Memory B cell (primary cell): Measurements from ENCODE around the gene OPCML.

Experiments
- ATAC-seq: fragments of 150-1000 bp; cut with Tn5 transposase; 2 replicates; pipeline ENCODE4 v1.10.0; 2021; ENCODE audit warnings: low read depth, mild to moderate bottlenecking, moderate library complexity
- DNase-seq, 2 donors: peaks; one replicate each; pipeline ENCODE4 v3.0.0; 2022; ENCODE audit warnings: low spot score in 2 of 2
- H3K27ac Mint-ChIP-seq: one replicate; pipeline ENCODE4 v1.8.0; 2022; ENCODE audit warnings: mild to moderate bottlenecking, moderate library complexity, mixed read lengths
- H3K27me3 Mint-ChIP-seq: one replicate; pipeline ENCODE4 v1.8.0; 2022; ENCODE audit warnings: mixed read lengths
- H3K36me3 Mint-ChIP-seq: one replicate; pipeline ENCODE4 v1.8.0; 2022; ENCODE audit warnings: mild to moderate bottlenecking, mixed read lengths
- H3K4me1 Mint-ChIP-seq: one replicate; pipeline ENCODE4 v1.8.0; 2022; ENCODE audit warnings: mixed read lengths
- H3K4me3 Mint-ChIP-seq: one replicate; pipeline ENCODE4 v1.8.0; 2022; ENCODE audit warnings: mild to moderate bottlenecking, moderate library complexity, mixed read lengths
- H3K9me3 Mint-ChIP-seq: one replicate; pipeline ENCODE4 v1.8.0; 2022; ENCODE audit warnings: mixed read lengths

OPCML gene

GRCh38 chr11:132604431-132604830 lies 927.9 kb downstream of the OPCML start:
- ATAC-seq = no peak
- Mint-ChIP-seq H3K4me1 (peaks cover 2% of the 10 kb centered on the region), H3K27ac (no peak overlapping the region), H3K36me3 (no peaks in the 10 kb centered on the region), H3K27me3 (no peaks in the 10 kb centered on the region), H3K4me3 (no peak overlapping the region), H3K9me3 (peaks cover 7% of the 10 kb centered on the region)
- DNase-seq = no peak

GRCh38 chr11:132601875-132602274 lies 930.4 kb downstream of the OPCML start:
- no peaks in the 10 kb centered on the region for H3K4me1 Mint-ChIP-seq
- no peak for ATAC-seq
- no peak overlapping the region for H3K27ac Mint-ChIP-seq
- no peaks in the 10 kb centered on the region for H3K36me3 Mint-ChIP-seq
- no peak for DNase-seq
- H3K27me3 Mint-ChIP-seq = no peaks in the 10 kb centered on the region
- no peak overlapping the region for H3K4me3 Mint-ChIP-seq
- H3K9me3 Mint-ChIP-seq = peaks cover 8% of the 10 kb centered on the region

GRCh38 chr11:132595711-132596134 lies 936.6 kb downstream of the OPCML start:
- H3K4me3 Mint-ChIP-seq = no peak overlapping the region
- no peak for ATAC-seq
- no peak overlapping the region for H3K27ac Mint-ChIP-seq
- no peaks in the 10 kb centered on the region for H3K27me3 Mint-ChIP-seq
- DNase-seq = no peak
- H3K4me1 Mint-ChIP-seq = no peaks in the 10 kb centered on the region
- peaks cover 8% of the 10 kb centered on the region for H3K9me3 Mint-ChIP-seq
- no peaks in the 10 kb centered on the region for H3K36me3 Mint-ChIP-seq

- ATAC-seq = no peak
- H3K4me3 Mint-ChIP-seq = no peak overlapping the region
- H3K36me3 Mint-ChIP-seq = no peaks in the 10 kb centered on the region
- H3K27ac Mint-ChIP-seq = no peak overlapping the region
- DNase-seq = no peak
- H3K4me1 Mint-ChIP-seq = no peaks in the 10 kb centered on the region
- H3K9me3 Mint-ChIP-seq = peaks cover 8% of the 10 kb centered on the region
- H3K27me3 Mint-ChIP-seq = no peaks in the 10 kb centered on the region
Observed at GRCh38 chr11:132595246-132595645, 937.1 kb downstream of the OPCML start.

GRCh38 chr11:132590986-132591385 lies 941.3 kb downstream of the OPCML start:
- no peaks in the 10 kb centered on the region for H3K36me3 Mint-ChIP-seq
- peaks cover 7% of the 10 kb centered on the region for H3K9me3 Mint-ChIP-seq
- ATAC-seq (no peak), DNase-seq (no peak)
- H3K4me3 Mint-ChIP-seq = no peak overlapping the region
- H3K4me1 Mint-ChIP-seq = no peaks in the 10 kb centered on the region
- no peak overlapping the region for H3K27ac Mint-ChIP-seq
- no peaks in the 10 kb centered on the region for H3K27me3 Mint-ChIP-seq

GRCh38 chr11:132590554-132590953 lies 941.7 kb downstream of the OPCML start:
- peaks cover 7% of the 10 kb centered on the region for H3K9me3 Mint-ChIP-seq
- no peak overlapping the region for H3K27ac Mint-ChIP-seq
- H3K36me3 Mint-ChIP-seq = no peaks in the 10 kb centered on the region
- H3K4me1 Mint-ChIP-seq = no peaks in the 10 kb centered on the region
- no peak for DNase-seq
- ATAC-seq = no peak
- no peak overlapping the region for H3K4me3 Mint-ChIP-seq
- no peaks in the 10 kb centered on the region for H3K27me3 Mint-ChIP-seq

- ATAC-seq (no peak), DNase-seq (no peak)
- H3K27me3 Mint-ChIP-seq = no peaks in the 10 kb centered on the region
- no peaks in the 10 kb centered on the region for H3K36me3 Mint-ChIP-seq
- no peak overlapping the region for H3K4me3 Mint-ChIP-seq
- no peak overlapping the region for H3K27ac Mint-ChIP-seq
- no peaks in the 10 kb centered on the region for H3K4me1 Mint-ChIP-seq
- peaks cover 7% of the 10 kb centered on the region for H3K9me3 Mint-ChIP-seq
Observed at GRCh38 chr11:132589791-132590190, 942.5 kb downstream of the OPCML start.

- H3K27ac Mint-ChIP-seq = no peak overlapping the region
- no peaks in the 10 kb centered on the region for H3K36me3 Mint-ChIP-seq
- no peak overlapping the region for H3K4me3 Mint-ChIP-seq
- H3K4me1 Mint-ChIP-seq = no peaks in the 10 kb centered on the region
- no peak for ATAC-seq
- DNase-seq = no peak
- peaks cover 7% of the 10 kb centered on the region for H3K9me3 Mint-ChIP-seq
- H3K27me3 Mint-ChIP-seq = no peaks in the 10 kb centered on the region
Observed at GRCh38 chr11:132588366-132588765, 943.9 kb downstream of the OPCML start.

- ATAC-seq (no peak), DNase-seq (no peak)
- H3K4me1 Mint-ChIP-seq = no peaks in the 10 kb centered on the region
- H3K9me3 Mint-ChIP-seq = peaks cover 3% of the 10 kb centered on the region
- no peak overlapping the region for H3K27ac Mint-ChIP-seq
- H3K27me3 Mint-ChIP-seq = no peaks in the 10 kb centered on the region
- H3K36me3 Mint-ChIP-seq = no peaks in the 10 kb centered on the region
- H3K4me3 Mint-ChIP-seq = no peak overlapping the region
Observed at GRCh38 chr11:132587716-132588115, 944.6 kb downstream of the OPCML start.

GRCh38 chr11:132586801-132587200 lies 945.5 kb downstream of the OPCML start:
- Mint-ChIP-seq H3K4me1 (no peaks in the 10 kb centered on the region), H3K27me3 (no peaks in the 10 kb centered on the region), H3K27ac (no peak overlapping the region), H3K4me3 (no peak overlapping the region), H3K9me3 (peaks cover 3% of the 10 kb centered on the region), H3K36me3 (no peaks in the 10 kb centered on the region)
- ATAC-seq (no peak), DNase-seq (no peak)

- no peak for DNase-seq
- Mint-ChIP-seq H3K27ac (no peak overlapping the region), H3K27me3 (no peaks in the 10 kb centered on the region), H3K4me3 (no peak overlapping the region), H3K4me1 (no peaks in the 10 kb centered on the region), H3K36me3 (no peaks in the 10 kb centered on the region), H3K9me3 (peaks cover 6% of the 10 kb centered on the region)
- ATAC-seq = no peak
Observed at GRCh38 chr11:132579634-132580327, 952.5 kb downstream of the OPCML start.

- H3K4me3 Mint-ChIP-seq = no peak overlapping the region
- ATAC-seq (no peak), DNase-seq (no peak)
- no peaks in the 10 kb centered on the region for H3K27me3 Mint-ChIP-seq
- peaks cover 8% of the 10 kb centered on the region for H3K9me3 Mint-ChIP-seq
- no peaks in the 10 kb centered on the region for H3K36me3 Mint-ChIP-seq
- no peaks in the 10 kb centered on the region for H3K4me1 Mint-ChIP-seq
- H3K27ac Mint-ChIP-seq = no peak overlapping the region
Observed at GRCh38 chr11:132579136-132579535, 953.2 kb downstream of the OPCML start.

- Mint-ChIP-seq H3K27me3 (no peaks in the 10 kb centered on the region), H3K9me3 (peaks cover 9% of the 10 kb centered on the region), H3K36me3 (no peaks in the 10 kb centered on the region), H3K4me3 (no peak overlapping the region), H3K27ac (no peak overlapping the region), H3K4me1 (no peaks in the 10 kb centered on the region)
- no peak for DNase-seq
- no peak for ATAC-seq
Observed at GRCh38 chr11:132578580-132578979, 953.7 kb downstream of the OPCML start.

GRCh38 chr11:132576706-132577105 lies 955.6 kb downstream of the OPCML start:
- no peaks in the 10 kb centered on the region for H3K27me3 Mint-ChIP-seq
- no peak for DNase-seq
- peaks cover 13% of the 10 kb centered on the region for H3K9me3 Mint-ChIP-seq
- no peaks in the 10 kb centered on the region for H3K36me3 Mint-ChIP-seq
- no peak overlapping the region for H3K4me3 Mint-ChIP-seq
- H3K4me1 Mint-ChIP-seq = no peaks in the 10 kb centered on the region
- no peak for ATAC-seq
- no peak overlapping the region for H3K27ac Mint-ChIP-seq
